H9 (cell line): ENCODE measurements around the gene SPECC1. TPM values are rescaled to one million over a fixed set of nuclear protein-coding genes. Genes with fewer than 3 reads are reported as not detected.

ENCODE experiments used
- DNase-seq: peaks from one replicate; pipeline ENCODE4 v3.0.0-alpha.2; 2017
- H2AFZ ChIP-seq: one replicate; pipeline ENCODE4 v1.6.1; 2013; ENCODE audit warnings: mild to moderate bottlenecking, low read length, control low read depth, moderate library complexity
- H2AK5ac ChIP-seq: 2 replicates; pipeline ENCODE4 v1.6.1; 2013; ENCODE audit warnings: low read length, control low read depth, mixed read lengths; ENCODE audit not compliant: insufficient read length
- H2BK120ac ChIP-seq: one replicate; pipeline ENCODE4 v1.6.1; 2013; ENCODE audit warnings: low read depth, mild to moderate bottlenecking, low read length, control low read depth, inconsistent platforms; ENCODE audit not compliant: poor library complexity, severe bottlenecking
- H2BK12ac ChIP-seq: 2 replicates; pipeline ENCODE4 v1.6.1; 2013; ENCODE audit warnings: low read length, control low read depth, mixed read lengths, low read depth; ENCODE audit not compliant: insufficient read length
- H2BK15ac ChIP-seq: 2 replicates; pipeline ENCODE4 v1.6.1; 2013; ENCODE audit warnings: low read depth, low read length, control low read depth
- H2BK20ac ChIP-seq: one replicate; pipeline ENCODE4 v1.6.1; 2013; ENCODE audit warnings: low read depth, mild to moderate bottlenecking, low read length, control low read depth, inconsistent platforms; ENCODE audit not compliant: poor library complexity, severe bottlenecking
- H2BK5ac ChIP-seq: 2 replicates; pipeline ENCODE4 v1.6.1; 2013; ENCODE audit warnings: low read length, control low read depth, mixed read lengths; ENCODE audit not compliant: insufficient read length
- H3K14ac ChIP-seq: 2 replicates; pipeline ENCODE4 v1.6.1; 2013; ENCODE audit warnings: low read length, control low read depth; ENCODE audit not compliant: insufficient read depth
- H3K18ac ChIP-seq: 2 replicates; pipeline ENCODE4 v1.6.1; 2013; ENCODE audit warnings: low read depth, mild to moderate bottlenecking, mixed read lengths, low read length, control low read depth; ENCODE audit not compliant: insufficient read length
- H3K23ac ChIP-seq: 2 replicates; pipeline ENCODE4 v1.6.1; 2013; ENCODE audit warnings: low read length, control low read depth, mixed read lengths, low read depth; ENCODE audit not compliant: insufficient read length
- H3K23me2 ChIP-seq: 2 replicates; pipeline ENCODE4 v1.6.1; 2013; ENCODE audit warnings: low read depth, mild to moderate bottlenecking, mixed read lengths, low read length, control low read depth; ENCODE audit not compliant: insufficient read length, poor library complexity, severe bottlenecking
- H3K27ac ChIP-seq: 2 replicates; pipeline ENCODE4 v1.5.1; 2013; ENCODE audit warnings: low read length, control low read depth, mixed read lengths, low read depth; ENCODE audit not compliant: insufficient read length
- H3K27me3 ChIP-seq: 2 replicates; pipeline ENCODE4 v1.6.1; 2013; ENCODE audit warnings: low read length, control low read depth, inconsistent platforms; ENCODE audit not compliant: insufficient read depth
- H3K4ac ChIP-seq: 2 replicates; pipeline ENCODE4 v1.6.1; 2013; ENCODE audit warnings: low read depth, mild to moderate bottlenecking, control low read depth, inconsistent platforms, low read length, moderate library complexity
- H3K4me1 ChIP-seq: 2 replicates; pipeline ENCODE4 v1.6.1; 2013; ENCODE audit warnings: low read length, control low read depth, inconsistent platforms; ENCODE audit not compliant: insufficient read depth
- H3K4me2 ChIP-seq: 2 replicates; pipeline ENCODE4 v1.6.1; 2013; ENCODE audit warnings: low read length, control low read depth, mixed read lengths; ENCODE audit not compliant: insufficient read length, insufficient read depth
- H3K56ac ChIP-seq: 2 replicates; pipeline ENCODE4 v1.6.1; 2013; ENCODE audit warnings: low read depth, mild to moderate bottlenecking, mixed read lengths, low read length, control low read depth; ENCODE audit not compliant: insufficient read length
- H3K79me1 ChIP-seq: 2 replicates; pipeline ENCODE4 v1.6.1; 2013; ENCODE audit warnings: low read depth, mild to moderate bottlenecking, moderate library complexity, low read length, control low read depth, inconsistent platforms; ENCODE audit not compliant: insufficient read depth, poor library complexity, severe bottlenecking
- H3K79me2 ChIP-seq: 2 replicates; pipeline ENCODE4 v1.6.1; 2013; ENCODE audit warnings: low read length, control low read depth, inconsistent platforms; ENCODE audit not compliant: insufficient read depth
- H3K9ac ChIP-seq: 2 replicates; pipeline ENCODE4 v1.6.1; 2013; ENCODE audit warnings: low read length, control low read depth, mixed read lengths; ENCODE audit not compliant: insufficient read length; ENCODE audit errors: extremely low read depth
- H3K9me3 ChIP-seq: one replicate; pipeline ENCODE4 v1.6.1; 2013; ENCODE audit warnings: low read depth, low read length, inconsistent platforms; ENCODE audit not compliant: control insufficient read depth
- H3T11ph ChIP-seq: one replicate; pipeline ENCODE4 v1.6.1; 2013; ENCODE audit warnings: mild to moderate bottlenecking, low read length, control low read depth, inconsistent platforms
- H4K20me1 ChIP-seq: one replicate; pipeline ENCODE4 v1.6.1; 2013; ENCODE audit not compliant: control insufficient read depth, insufficient read length, insufficient read depth
- H4K5ac ChIP-seq: 2 replicates; pipeline ENCODE4 v1.6.1; 2013; ENCODE audit warnings: low read depth, mild to moderate bottlenecking, mixed read lengths, low read length, control low read depth; ENCODE audit not compliant: insufficient read length
- H4K8ac ChIP-seq: replicated peaks from 2 replicates; pipeline ENCODE4 v1.6.1; 2013; ENCODE audit warnings: low read length, control low read depth, mixed read lengths, low read depth; ENCODE audit not compliant: insufficient read length
- H4K91ac ChIP-seq: 2 replicates; pipeline ENCODE4 v1.6.1; 2013; ENCODE audit warnings: low read depth, mild to moderate bottlenecking, moderate library complexity, mixed read lengths, low read length, control low read depth; ENCODE audit not compliant: insufficient read length
- H3K27ac Mint-ChIP-seq, 3 experiments: 2 replicates in 2 of 3; 3 replicates in 1 of 3; pipeline ENCODE4 v1.8.0; 2020 to 2021; ENCODE audit warnings: mixed read lengths in 3 of 3, mild to moderate bottlenecking in 1 of 3, moderate library complexity in 1 of 3
- H3K27me3 Mint-ChIP-seq: 2 replicates; pipeline ENCODE4 v1.8.0; 2021; ENCODE audit warnings: low read depth, mild to moderate bottlenecking, moderate library complexity, mixed read lengths
- H3K36me3 Mint-ChIP-seq, 3 experiments: 2 replicates in 2 of 3; 3 replicates in 1 of 3; pipeline ENCODE4 v1.8.0; 2020 to 2021; ENCODE audit warnings: low read depth in 3 of 3, mixed read lengths in 3 of 3; ENCODE audit not compliant: insufficient read depth in 1 of 3
- H3K4me1 Mint-ChIP-seq, 2 experiments: 2 replicates each; pipeline ENCODE4 v1.8.0; 2020; ENCODE audit warnings: mixed read lengths in 2 of 2
- H3K4me3 Mint-ChIP-seq, 2 experiments: 2 replicates in 1 of 2; 3 replicates in 1 of 2; pipeline ENCODE4 v1.8.0; 2020 to 2021; ENCODE audit warnings: mild to moderate bottlenecking in 2 of 2, mixed read lengths in 2 of 2, moderate library complexity in 1 of 2
- H3K9me3 Mint-ChIP-seq, 2 experiments: 2 replicates in 1 of 2; 3 replicates in 1 of 2; pipeline ENCODE4 v1.8.0; 2020; ENCODE audit warnings: mild to moderate bottlenecking in 2 of 2, mixed read lengths in 2 of 2, moderate library complexity in 1 of 2
- CTCF ChIP-seq: fragments of 200-600 bp; sonication (generic); conservative IDR thresholded peaks from 3 replicates; pipeline ENCODE4 v1.8.0; 2021; ENCODE audit warnings: antibody characterized with exemption, mild to moderate bottlenecking
- WGBS: extraction: QIAGEN DNeasy Blood & Tissue Kit; methylation state at CpG from one replicate; pipeline ENCODE4 v1.1.7; 2013; ENCODE audit warnings: missing lambda C conversion rate, low lambda C conversion rate, mixed read lengths; ENCODE audit not compliant: insufficient read length; ENCODE audit errors: extremely low coverage; 5-methylcytosine and 5-hydroxymethylcytosine counted together
- total RNA-seq: library from RNA; stranded (reverse); gene quantifications from 2 replicates; pipeline ENCODE4 v1.2.1, GENCODE V29; 2021

Gene SPECC1
- total RNA-seq, 1 experiment from 2014 or later: 65.7 TPM

- H3K4me2 ChIP-seq: no peak overlapping the region
- no peaks in the 10 kb centered on the region for H3K79me2 ChIP-seq
- no peak overlapping the region for H2BK15ac ChIP-seq
- no peak overlapping the region for H3K56ac ChIP-seq
- TF ChIP-seq CTCF: no peak
- no peak overlapping the region for H4K5ac ChIP-seq
- Mint-ChIP-seq H3K27ac (no peak overlapping the region), H3K9me3 (no peaks in the 10 kb centered on the region), H3K27me3 (peaks cover 5% of the 10 kb centered on the region), H3K36me3 (peaks cover 2 to 15% (median 15%) of the 10 kb centered on the region in 3 experiments), H3K4me1 (no peaks in the 10 kb centered on the region), H3K4me3 (no peak overlapping the region)
- H3K18ac ChIP-seq: no peak overlapping the region
- DNase-seq: peak; percentile 34
- no peaks in the 10 kb centered on the region for H3K9me3 ChIP-seq
- H3K27me3 ChIP-seq: no peaks in the 10 kb centered on the region
- H3K4ac ChIP-seq: no peak overlapping the region
- no peak overlapping the region for H2BK20ac ChIP-seq
- H2BK12ac ChIP-seq: no peak overlapping the region
- H2BK5ac ChIP-seq: no peak overlapping the region
- no peak overlapping the region for H2AFZ ChIP-seq
- no peak overlapping the region for H4K91ac ChIP-seq
- no peak overlapping the region for H3T11ph ChIP-seq
- no peak overlapping the region for H2BK120ac ChIP-seq
- H2AK5ac ChIP-seq: no peak overlapping the region
- H4K8ac ChIP-seq: no peak overlapping the region
- no peak overlapping the region for H3K9ac ChIP-seq
- H3K14ac ChIP-seq: no peak overlapping the region
- no peaks in the 10 kb centered on the region for H4K20me1 ChIP-seq
- H3K4me1 ChIP-seq: no peaks in the 10 kb centered on the region
- no CpG with 5 or more reads among the region's 4 CpGs for whole genome bisulfite sequencing
- no peak overlapping the region for H3K27ac ChIP-seq
- no peak overlapping the region for H3K23ac ChIP-seq
- H3K23me2 ChIP-seq: no peaks in the 10 kb centered on the region
- no peaks in the 10 kb centered on the region for H3K79me1 ChIP-seq
Measured at GRCh38 chr17:20315821-20316220, 306.7 kb downstream of the SPECC1 start.
